Measurements from ENCODE around the gene CYP2J2. TPM values are rescaled to one million over a fixed set of nuclear protein-coding genes. Genes with fewer than 3 reads are reported as not detected.
"Not testable (repeated sequence)": the region's sequence is repeated elsewhere in the genome, so short reads cannot be mapped to it uniquely, and the experiment has no call there.

The CYP2J2 gene
- total RNA-seq, 1 experiment from 2014 or later = 0.72 TPM

DNA sequence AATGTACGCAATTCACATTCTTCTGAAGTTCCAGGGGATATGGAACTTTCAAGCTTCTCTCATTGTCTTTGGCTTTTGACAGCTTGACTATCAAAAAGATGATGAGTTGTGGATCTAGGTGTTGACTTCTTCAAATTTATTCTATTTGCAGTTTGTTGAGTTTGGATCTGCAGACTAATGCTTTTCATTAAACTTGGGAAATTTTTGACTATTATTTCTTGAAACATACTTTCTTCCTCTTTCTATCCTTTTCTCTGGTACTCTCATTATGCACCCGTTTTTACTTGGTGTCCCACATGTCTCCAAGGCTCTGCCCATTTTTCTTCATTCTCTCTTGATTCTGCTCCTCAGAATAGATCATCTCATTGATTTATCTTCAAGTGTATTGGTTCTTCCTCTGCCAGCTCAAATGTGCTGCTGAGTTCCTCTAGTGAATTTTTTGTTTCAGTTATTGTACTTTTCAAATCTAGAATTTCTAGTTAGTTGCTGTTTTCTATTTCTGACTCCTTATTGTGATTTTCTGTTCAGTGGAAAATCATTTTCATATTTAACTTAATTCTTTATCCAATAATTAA lies 49.4 kb downstream of the CYP2J2 start:
- no peak for DNase-seq (ENCODE audit: low read depth)

DNA sequence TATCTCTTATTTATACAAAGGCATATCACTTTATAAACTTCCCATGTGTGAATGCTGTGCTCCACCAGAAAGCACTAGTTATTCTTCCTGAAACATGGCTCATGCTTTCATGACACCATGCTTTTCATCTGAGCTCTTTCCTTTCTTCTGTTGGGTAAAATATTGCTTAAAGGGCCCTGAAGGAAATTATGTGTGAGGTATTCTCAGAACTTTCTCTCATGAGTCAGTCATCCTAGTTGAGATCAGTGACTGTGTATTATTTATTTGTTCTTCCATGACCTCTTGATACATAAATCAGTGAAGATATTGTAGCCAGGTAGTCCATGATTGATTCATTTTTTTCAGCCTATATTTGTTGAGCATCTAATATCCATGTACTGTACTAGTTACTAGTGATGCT lies 54.8 kb downstream of the CYP2J2 start:
- DNase-seq (ENCODE audit: low read depth) = no peak

DNA sequence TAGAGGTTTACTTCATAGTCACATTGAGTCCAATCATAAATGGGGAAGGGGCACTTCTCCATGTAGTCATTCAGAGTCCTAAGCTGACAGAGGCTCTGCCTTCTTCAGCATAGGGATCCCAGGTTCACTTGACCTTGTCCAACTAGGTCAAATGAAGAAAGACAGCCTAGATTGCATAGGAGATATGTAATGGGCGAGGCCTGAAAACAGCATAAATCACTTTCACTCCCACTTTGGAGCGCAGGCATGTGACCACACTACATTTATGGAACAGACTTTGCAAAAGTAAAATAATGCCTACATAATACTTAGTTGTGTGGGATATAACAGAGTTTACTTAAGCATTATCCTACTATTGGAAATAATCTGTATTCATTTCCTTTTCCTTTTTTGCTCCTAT lies 60.1 kb downstream of the CYP2J2 start:
- DNase-seq (ENCODE audit: low read depth) = no peak

DNA sequence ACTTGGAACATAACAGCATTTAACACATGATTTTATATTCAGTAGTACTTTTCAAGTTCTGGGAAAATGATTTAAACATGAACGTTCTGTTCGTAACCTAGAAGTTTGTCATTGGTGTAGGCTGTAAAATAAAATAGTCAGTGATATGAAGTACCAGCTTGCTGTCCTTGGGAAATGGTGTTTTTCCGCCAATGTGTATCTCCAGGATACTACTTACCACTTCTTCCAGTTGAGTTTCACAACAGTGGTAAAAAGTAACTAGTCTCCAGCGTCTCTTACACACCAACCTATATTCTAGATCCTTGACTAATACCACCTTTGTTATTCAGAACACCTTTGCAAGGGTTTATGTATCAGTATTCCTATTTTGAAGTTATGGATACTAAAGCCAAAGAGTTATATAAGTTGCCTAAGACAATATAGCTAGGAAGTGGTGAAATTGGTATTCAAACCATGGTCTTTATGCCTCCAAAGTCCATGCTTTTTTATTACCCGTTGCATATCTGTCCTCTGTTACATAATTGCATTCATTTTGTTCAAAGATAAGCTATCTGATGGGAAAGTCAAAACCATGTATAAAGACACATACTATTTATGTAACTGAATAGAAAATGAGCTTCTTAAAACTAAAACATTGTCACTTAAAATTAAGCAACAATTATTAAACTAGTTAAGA lies 68.8 kb downstream of the CYP2J2 start:
- no peak for DNase-seq (ENCODE audit: low read depth)

DNA sequence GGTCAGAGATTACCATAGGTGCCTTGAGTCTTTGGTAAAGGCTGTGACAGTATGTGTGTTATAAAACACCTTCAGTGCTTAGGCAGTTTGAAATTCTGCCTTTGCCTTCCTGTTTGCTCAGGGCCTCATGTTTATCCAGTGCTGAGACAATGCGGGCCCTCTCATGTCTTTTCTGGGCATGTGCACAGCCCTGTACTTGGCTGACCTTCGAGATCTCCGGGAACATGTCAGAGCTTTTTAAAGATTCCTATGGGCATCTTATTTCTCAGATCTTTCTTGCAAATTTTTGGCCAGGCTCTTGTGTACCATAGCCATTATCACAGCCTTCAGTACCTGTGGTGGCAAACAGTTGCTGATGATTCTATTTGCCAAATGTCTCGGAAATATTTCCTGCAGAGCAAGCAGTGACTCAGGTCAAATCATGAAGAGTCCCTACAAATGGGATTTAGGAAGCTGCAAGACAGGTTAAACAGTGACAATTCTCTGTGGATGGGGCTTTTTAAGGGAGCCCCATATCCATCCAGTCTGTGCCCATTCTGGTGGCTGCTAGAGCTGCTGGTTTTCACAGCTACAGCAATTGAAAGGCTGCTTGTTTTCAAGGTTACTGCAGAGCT lies 69.7 kb downstream of the CYP2J2 start:
- DNase-seq (ENCODE audit: low read depth) = no peak

DNA sequence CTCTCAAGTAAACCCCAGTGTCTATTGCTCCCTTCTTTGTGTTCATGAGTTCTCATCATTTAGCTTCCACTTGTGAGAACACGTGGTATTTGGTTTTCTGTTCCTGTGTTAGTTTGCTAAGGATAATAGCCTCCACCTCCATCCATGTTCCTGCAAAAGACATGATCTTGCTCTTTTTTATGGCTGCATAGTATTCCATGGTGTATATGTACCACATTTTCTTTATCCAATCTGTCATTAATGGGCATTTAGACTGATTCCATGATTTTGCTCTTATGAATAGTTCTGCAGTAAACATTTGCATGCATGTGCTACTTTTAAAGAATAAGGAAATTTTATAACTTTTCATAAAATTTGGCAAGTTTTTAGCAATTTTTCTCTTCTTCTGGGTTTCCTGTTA lies 71.3 kb downstream of the CYP2J2 start:
- not testable (repeated sequence) for DNase-seq (ENCODE audit: low read depth)

DNA sequence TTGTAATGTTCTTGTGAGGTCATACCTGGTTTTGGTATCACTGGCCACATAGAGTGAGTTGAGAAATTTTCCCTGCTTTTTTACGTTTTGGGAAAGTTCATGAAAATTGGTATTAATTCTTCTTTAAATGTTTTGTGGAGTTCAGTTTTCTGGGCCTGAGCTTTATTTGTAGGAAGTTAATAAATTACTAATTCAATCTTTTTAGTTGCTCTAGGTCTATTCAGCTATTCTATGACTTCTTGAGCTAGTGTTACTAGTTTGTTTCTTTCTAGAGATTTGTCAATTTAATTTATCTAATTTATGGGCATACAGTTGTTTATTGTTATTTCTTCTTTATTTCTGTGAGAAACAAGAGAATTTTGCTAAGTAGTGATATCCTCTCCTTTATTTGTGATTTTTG lies 74.5 kb downstream of the CYP2J2 start:
- DNase-seq (ENCODE audit: low read depth) = no peak

DNA sequence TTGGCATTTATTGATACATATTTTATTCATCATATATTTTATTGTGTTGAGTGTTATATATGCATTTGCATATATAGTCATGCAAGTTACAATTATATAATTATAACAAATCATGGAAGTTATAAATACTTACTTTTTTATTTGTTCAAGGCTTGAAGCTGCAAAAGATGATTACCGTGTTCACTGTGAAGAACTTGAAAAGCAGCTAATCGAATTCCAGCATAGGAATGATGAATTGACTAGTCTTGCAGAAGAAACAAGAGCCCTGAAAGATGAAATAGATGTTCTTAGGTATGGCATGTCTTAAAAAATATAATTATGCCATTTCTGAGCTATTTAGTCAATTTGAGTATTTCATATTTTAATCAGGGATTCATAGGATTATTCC lies 79.7 kb downstream of the CYP2J2 start:
- no peak for DNase-seq (ENCODE audit: low read depth)

DNA sequence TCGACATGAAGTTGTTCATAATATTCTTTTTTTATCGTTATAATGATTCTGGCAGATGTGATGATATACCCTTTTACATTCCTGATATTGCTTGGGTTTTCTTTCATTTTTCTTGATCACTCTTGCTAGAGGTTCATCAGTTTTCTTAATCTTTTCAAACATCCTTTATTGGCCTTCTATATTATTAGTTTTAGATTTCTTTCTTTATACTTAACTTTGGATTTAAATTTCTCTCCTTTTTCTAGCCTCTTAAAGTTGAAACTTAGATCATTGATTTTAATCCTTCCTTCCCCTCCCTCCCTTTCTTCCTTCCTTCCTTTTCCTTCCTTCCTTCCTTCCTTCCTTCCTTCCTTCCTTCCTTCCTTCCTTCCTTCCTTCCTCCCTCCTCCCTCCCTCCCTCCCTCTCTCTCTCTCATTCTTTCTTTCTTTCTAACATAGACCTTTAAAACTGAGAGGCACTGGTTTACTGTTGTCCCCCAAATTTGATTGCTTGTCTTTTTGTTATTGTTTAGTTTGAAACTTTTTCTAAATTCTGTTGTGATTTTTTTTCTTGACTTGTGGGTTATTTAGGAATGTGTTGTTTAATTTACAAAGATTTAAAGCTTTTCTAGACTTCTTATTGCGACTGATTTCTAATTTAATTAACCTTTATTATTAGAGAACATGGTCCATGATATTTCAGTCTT lies 80.2 kb downstream of the CYP2J2 start:
- DNase-seq (ENCODE audit: low read depth) = no peak

DNA sequence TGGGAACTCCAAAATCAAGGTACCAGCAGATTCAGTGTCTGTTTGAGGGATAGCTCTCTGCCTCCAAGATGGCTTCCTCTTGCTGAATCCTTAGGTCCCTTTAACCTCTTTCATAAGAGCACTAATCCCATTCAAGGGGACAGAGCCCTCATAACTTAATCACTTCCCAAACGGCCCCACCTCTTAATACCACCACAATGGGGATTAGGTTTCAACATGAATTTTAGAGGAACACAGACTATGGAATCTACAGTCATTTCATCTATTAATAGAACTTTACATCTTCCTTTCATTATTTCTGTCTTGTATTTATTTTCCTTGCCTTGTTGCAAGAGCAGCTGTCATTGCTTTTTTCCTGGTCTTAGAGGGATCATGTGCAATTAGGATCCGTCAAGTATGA lies 81.5 kb downstream of the CYP2J2 start:
- DNase-seq (ENCODE audit: low read depth) = no peak

Other genes with a start within 250 kb of the CYP2J2 start
- gene HOOK1, start 111.8 kb downstream of the CYP2J2 start, total RNA-seq (2014; rRNA removed; shearing (Covaris generic)) = not detected in 2 replicates
- gene C1orf87, start 147.0 kb upstream of the CYP2J2 start, total RNA-seq (2014; rRNA removed; shearing (Covaris generic)) = not detected in 2 replicates

Measured in RPMI7951 (cell line).